HepG2 (cell line): ENCODE measurements around the gene KLHL36.

Experiments used
- CTCF ChIP-seq: sonication (generic); formaldehyde crosslinking; IDR thresholded peaks from 2 replicates; pipeline ENCODE4 v1.5.0; 2020; ENCODE audit warnings: mild to moderate bottlenecking, missing genetic modification reagents, moderate library complexity
- GMEB1 ChIP-seq: sonication (generic); formaldehyde crosslinking; IDR thresholded peaks from 2 replicates; pipeline ENCODE4 v1.5.1; 2020; ENCODE audit warnings: missing genetic modification reagents, mild to moderate bottlenecking, borderline replicate concordance
- HDAC2 ChIP-seq: sonication (generic); formaldehyde crosslinking; IDR thresholded peaks from 2 replicates; pipeline ENCODE4 v1.4.0; 2020; ENCODE audit warnings: missing genetic modification reagents
- NR2F2 ChIP-seq: IDR thresholded peaks from 2 replicates; pipeline ENCODE4 v1.6.1; 2012; ENCODE audit warnings: low read depth, inconsistent platforms, borderline replicate concordance
- ZNF431 ChIP-seq: sonication (generic); formaldehyde crosslinking; IDR thresholded peaks from 2 replicates; pipeline ENCODE4 v1.9.0; 2022; ENCODE audit warnings: missing genetic modification reagents, low read depth, mild to moderate bottlenecking, borderline replicate concordance
- ZSCAN30 ChIP-seq: sonication (generic); formaldehyde crosslinking; IDR thresholded peaks from 2 replicates; pipeline ENCODE4 v1.5.0; 2020; ENCODE audit warnings: mild to moderate bottlenecking, missing genetic modification reagents

- TF ChIP-seq ZSCAN30 (no peak), GMEB1 (CRISPR knock-in tag) (no peak), NR2F2 (no peak), HDAC2 (CRISPR knock-in tag) (no peak), ZNF431 (no peak), CTCF (no peak)
Observed at GRCh38 chr16:84650062-84650991, 2.0 kb downstream of the KLHL36 start.
